NCI-H187 (cell line): ENCODE results near the gene PON2.

ENCODE experiments used
- DNase-seq, 2 experiments: peaks; one replicate each; lab custom pipeline; 2025; lab: John Stamatoyannopoulos, UW

Gene PON2

DNA sequence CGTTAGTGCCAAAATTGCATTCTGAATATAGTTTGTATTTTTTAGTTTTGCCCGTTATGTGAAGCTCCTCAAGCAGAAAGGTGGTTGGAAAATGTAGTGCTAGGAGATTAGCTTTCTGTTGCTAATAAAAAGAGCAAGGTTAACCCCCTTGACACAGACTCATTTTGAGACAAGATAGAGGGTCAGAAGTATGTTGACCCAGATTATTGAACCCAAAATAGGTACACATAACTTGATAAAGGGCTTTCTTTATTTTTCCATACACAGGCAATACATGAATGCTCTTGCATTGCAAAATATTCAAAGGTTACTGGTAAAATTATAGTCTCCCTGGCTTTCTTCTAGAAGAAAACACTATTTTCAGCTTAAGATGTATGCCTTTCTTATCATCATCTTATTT is 10.0 kb upstream of the PON2 start:
- no peak for DNase-seq

DNA sequence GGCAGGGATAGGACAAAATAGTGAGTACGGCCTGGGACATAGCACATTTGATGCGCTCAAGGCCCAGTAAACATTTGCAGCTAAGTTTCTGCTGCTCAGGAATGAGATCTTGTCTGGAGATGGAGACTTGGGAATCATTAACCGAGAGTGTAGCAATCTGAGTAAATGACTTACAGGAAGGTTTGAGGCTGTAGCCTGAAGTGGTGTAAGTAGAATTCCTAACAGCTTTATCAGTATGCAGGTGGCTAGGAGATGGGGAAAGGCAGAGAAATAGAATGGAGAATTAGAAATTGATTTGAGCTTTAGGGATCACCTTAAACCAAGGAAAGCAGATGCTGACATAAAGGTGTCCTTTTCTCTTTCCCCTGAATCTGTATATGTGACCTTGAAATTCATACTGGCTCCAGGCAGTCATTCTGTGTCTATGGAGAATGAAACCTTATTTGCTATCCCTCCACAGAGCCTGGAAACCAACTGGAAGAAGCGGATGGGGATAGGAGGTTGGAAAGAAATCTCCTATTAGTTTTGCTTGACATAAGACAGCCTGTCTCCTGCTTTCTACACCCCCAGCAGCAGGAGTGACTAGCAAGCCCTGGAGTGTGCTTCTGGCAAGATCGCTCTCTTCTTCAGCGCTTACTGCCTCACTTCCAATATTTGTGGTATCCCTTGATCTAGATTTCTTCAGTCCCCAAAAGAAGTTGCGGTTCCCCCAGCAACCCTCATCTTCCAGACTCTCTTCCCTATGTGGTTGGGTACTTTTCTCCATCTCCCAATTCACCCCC is 6.4 kb upstream of the PON2 start:
- no peak for DNase-seq

DNA sequence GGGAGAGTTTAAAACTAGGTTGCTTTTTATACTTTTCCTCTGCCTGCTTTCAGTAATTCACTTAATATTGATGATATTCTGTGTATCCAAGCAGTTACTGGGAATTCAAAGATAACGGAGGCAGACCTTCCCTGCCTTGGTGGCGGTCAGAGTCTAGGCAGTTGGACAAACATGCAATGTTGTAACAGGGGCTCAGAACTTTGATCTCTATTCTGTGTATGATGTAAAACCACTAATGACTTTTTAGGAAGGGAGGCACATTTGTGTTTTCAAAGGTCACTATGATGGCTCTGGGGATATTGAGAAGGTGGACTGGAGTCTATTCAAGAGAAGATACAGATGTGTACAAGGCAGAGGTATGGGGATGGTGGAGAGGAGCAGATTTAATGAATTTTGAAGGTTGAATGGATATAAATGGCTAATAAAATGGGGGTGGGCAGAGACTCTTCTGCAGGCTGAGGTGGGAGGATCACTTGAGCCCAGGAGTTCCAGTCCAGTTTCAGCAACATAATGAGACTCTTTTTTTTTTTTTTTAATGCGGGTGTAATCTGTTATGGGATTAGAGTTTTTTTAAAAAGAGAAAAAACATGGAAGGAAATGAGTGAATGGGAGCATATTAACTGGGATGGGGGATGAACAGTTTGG is 5.7 kb upstream of the PON2 start:
- no peak for DNase-seq

DNA sequence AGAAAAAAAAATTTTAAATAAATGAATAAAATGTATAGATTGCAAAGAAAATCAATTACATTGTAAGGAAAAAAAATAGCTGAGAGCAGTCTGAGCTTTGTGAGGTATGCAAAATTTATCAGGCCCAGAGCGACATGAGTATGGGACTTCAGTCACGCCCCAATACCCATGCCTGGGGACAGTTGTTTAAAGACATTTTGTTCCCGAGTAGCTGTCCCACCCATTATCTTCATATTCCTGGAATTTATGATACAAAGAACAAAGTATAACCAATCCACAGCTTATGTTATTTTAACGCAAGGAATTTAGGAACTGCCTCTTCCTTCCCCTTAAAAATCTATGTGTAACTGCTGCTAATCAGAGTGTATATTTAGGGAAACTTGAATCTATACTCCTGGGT is 1.6 kb upstream of the PON2 start:
- no peak for DNase-seq

DNA sequence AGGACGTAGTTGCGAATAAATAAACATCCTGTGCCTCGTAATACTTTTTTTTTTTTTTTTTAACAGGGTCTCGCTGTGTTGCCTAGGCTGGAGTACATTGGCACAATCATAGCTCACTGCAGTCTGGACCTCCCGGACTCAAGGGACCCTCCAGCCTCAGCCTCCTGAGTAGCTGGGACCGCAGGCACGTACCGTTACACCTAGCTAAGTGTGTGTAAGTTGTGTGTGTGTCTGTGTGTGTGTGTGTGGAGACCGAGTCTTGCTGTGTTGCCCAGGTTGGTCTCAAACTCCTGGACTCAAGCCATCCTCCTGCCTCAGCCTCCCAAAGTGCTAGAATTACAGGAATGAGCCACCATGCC is 573 bp upstream of the PON2 start:
- DNase-seq: no peak

DNA sequence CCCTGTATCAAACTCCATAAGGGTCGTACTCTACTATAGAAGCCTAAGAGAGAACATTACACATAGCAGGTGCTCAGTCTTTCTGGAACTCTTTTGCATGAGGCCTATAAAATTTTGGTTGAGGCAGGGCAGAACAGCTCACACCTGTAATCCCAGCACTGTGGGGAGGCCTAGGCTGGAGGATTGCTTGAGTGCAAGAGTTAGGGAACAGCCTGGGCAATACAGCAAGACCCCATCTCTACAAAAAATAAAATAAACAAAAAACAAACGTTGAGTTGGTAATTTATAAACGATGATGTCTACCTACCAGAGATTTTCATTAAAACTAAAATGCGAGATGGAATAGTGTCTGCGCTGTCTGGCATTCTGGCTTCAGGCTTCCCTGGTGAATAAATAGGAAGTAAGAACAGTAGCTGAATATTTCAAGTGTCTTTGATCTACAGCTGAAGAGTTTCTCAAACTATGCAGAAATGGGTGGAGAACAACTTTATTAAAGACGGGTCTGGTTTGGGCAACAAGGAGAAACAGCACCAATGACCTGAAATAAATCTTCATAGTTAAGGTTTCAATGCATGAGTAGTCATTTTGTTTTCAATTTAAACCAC is 774 bp downstream of the PON2 start:
- no peak for DNase-seq

DNA sequence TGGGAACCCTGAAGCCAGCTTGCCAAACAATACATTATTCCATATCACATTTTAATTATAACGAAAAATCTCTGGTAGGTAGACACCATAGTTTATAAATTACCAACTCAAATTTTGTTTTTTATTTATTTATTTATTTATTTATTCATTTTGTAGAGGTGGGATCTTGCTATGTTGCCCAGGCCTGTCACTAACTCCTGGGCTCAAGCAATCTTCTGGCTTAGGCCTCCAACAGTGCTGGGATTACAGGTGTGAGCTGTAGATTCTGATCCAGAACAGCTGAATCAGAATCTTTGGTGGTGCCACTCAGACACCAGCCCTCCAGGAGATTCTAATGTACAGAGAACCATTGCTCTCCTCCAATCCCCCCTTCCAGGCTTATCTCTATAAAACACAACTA is 1.7 kb downstream of the PON2 start:
- DNase-seq: no peak

DNA sequence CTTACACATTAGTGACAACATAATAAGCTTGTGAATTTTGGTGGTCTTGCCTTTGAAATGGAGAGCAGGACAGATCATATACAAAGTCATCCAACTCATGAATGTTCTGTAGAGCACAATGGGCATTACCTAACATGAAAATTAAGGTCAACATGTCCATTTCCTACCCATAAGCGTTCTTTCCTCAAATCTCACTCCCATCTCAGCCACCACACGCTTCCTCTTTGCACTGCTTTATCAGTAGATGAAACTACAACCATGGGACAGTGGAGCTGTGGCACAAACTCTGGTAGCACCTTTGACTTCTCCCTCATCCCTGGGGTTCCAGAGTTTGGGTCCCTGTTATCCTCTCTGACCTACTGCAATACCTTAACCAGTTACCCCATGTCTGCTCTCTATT is 2.2 kb downstream of the PON2 start:
- DNase-seq: no peak

DNA sequence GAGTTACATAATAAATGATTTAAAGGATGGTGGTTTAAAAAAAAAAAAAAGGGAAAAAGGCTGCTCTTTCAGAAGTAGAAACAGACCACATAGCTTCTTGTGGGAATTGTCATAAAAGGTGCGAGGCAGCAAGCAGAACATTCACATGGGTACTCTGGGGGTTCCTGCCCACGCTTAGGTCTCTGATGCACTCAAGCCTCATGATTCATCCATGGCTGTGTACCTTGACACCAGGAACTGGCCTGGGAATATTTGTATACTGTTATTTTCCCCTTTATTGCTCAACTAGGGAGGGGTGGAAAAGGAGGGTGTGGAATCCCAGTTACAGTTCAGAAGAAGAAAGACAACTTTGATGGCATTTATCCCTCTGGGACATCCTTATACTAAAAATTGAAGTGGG is 4.0 kb downstream of the PON2 start:
- no peak for DNase-seq

DNA sequence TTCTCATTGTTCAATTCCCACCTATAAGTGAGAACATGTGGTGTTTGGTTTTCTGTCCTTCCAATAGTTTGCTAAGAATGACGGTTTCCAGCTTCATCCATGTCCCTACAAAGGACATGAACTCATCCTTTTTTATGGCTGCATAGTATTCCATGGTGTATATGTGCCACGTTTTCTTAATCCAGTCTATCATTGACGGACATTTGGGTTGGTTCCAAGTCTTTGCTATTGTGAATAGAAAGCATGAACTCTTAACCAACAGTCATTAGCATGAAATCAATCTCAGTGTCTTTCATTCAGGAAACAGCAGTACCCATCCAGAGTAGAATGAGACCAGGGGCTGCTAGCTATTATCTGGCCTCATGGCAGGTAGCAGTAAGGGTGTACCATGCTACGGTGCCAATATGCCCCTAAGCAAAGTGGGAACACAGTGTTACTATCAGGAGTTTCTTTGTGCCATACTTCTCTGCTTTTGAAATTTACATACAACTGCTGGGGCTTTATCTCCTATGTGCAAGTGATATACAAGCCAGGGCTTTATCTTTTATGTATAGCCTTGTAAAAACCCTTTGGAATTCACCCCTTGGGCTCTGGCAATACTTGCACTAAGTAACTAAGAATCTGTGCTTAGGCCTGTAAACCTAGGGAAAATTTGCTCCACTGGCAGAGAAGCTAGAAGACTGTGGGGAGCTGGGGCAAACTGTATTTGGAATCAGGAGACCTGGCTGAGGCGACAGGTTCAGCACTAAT is 5.4 kb downstream of the PON2 start:
- no peak for DNase-seq

DNA sequence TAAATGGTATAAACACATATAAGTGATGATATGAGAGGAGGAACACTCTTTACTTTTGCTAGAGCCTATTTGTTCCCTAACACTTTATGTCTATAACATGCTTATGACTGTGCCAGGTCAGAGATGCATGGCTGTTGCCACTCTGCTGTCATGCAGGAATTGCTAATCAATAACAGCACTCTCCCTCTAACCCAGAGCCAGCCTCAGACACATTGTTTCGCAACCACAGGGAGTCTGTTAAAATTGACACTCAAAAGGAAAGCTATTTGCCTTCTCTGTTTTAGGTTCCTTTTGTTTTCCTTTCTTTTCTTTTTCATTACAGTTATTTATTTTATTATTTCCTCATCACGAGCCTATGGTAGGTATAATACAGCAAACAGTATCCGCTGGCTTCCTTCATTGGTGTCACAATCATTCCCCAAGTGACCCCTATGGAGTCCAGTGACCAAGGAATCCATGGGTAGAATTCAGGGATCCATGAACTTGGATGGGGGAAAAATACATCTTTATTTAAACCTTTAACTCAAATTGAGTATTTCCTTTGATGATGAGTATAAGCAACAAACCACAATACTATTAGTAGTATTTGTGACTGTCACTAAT is 6.8 kb downstream of the PON2 start:
- DNase-seq: no peak

DNA sequence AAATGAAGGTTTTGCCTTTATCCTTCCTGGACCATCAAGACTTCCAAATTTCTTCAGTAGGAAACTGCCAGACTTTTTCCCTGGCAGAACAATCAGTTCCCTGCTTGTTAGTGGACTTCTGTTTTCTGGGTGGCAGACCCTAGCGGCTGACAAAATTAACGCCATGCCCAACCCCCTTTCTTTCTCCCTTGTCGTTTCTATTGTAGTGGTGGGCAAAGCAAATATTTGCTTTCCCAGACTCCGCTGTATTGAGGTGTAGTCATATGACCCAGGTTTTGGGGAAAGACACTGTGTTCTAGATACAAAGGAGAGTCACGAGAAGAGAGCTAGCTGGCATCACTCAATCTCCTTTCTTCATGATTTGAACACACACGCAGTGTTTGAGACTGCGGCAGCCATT is 7.7 kb downstream of the PON2 start:
- no peak for DNase-seq

DNA sequence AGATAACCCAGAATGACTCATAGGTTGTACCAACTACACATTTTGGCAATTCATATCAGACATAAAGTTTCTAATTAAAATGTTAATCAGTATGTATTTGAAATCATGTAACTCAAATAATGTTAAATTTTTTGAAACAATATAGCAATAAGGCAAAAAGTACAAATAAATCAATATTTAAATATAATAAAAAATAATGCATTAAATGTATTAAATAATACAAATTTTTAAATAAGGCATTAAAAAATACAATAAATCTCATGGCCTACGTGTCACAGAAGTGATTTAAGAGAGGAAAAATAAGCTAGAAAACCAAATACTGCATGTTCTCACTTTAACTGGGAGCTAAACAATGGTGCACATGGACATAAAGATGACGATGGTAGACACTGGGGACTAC is 9.1 kb downstream of the PON2 start:
- no peak for DNase-seq

DNA sequence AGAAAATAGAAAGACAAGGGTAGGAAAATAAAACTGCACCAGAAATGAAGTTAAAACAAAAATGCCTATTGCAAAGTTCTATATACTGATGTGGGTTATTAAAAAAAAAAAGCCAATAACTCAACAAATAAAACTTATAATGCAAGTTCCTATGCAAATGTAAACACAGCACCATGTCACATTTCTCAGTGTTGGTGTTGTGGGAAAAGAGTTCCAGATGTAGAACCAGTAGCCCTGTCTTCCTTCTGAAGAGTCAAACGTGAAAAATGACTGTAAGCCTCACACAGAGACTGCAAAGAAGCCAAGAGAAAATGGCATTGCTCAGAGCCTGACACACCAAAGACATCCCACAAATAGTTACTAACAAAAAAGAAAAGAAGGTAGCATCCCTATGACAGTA is 10.1 kb downstream of the PON2 start:
- no peak for DNase-seq

DNA sequence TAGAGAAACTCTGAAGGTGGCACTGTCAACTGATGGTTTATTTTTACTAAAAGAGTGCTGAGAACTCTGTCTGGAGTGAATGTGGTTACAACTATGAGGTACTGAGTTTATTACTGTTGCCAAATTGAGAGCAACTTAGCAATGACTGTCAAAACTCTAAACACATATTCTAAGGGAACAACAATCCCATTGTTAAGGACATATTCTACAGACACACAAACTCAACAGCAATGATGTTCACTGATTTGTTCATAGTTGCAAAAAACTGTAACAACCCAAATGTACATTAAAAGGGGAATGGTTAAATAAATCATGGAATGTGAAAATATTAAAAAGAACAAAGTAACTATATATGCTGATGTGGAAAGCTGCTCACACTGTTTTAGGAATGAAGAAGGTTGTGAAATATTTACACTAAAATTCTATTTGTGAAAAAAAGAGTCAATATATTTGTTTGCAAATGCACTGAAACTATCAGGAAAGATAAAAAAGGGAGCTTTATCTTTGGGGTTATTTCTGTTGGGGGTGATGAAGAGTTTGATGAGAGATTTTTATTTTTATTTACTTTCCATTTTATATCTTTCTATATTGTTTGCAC is 12.9 kb downstream of the PON2 start:
- DNase-seq: no peak

DNA sequence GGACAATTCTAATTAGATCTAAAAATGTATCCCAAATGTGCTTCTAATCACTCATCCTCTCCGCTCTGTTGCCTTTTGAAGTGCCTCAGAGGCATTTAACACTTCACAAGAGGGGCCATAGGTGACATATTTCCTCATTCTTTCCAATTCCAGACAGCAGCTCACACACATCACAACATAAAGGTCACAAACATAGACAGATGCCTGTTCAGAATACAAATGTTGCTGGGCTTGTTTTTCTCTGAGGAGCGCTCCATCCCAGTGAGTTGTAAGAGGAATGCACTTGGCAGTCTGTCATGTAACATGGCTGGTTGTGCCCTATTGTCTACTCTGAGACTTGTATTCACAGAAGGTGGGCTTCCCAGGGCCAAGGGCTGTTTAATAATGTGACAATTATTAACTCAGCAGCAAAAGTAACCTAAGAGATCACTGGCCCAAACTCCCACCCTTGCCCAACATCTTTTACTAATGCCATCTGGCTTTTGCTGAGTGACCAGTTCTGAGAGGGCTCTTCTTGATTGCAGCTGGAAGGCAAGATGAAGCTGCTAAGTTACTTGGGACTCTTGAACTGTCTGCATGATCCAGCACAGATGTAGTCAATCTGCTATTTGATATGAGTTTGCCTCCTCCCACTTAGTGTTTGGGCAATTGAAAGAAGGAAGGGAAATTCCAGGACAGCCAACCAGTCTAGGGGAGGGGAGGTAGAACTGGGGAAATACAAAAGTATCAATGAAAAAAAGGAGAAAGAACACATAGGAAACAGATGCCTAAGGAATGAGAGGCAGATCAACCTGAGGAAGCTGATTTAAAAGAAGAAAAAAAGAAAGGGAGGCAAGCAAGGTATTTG is 13.6 kb downstream of the PON2 start:
- no peak for DNase-seq

DNA sequence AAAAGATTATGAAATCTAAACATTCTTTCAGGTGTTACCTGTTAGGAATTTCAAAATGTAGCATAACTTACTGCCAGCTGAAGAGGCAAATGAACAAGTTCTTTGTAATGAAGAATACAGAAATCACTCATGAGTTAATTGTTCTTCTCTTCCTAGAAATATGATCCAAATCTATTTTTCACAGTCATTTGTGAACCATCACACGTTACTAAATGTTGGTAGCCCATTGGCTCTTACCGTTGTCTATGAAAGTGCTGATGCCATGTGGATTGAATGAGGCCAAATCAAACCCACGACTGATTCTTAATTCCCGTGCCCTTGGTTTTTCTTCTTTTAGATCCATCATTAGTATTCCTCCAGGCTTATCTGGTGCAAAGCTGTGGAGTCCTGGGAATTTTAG is 22.8 kb downstream of the PON2 start:
- DNase-seq: no peak

DNA sequence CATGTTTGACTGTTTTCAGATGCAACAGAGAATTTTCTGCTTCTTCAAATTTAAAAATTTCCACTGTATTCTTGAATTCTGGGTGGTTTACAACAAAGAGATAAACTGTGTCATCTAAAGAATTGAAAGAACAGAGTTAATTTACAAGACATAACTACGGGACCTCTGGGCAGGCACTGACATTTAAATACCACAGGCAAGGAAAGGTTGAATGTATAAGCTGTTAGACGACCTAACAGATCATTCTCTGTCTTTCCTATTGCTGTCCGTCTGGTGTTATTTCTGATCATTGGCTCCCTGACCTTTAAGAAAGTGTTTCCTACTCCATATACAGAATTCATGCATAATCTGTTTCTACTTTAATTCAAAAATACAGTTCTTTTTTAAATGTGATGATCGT is 23.2 kb downstream of the PON2 start:
- no peak for DNase-seq

DNA sequence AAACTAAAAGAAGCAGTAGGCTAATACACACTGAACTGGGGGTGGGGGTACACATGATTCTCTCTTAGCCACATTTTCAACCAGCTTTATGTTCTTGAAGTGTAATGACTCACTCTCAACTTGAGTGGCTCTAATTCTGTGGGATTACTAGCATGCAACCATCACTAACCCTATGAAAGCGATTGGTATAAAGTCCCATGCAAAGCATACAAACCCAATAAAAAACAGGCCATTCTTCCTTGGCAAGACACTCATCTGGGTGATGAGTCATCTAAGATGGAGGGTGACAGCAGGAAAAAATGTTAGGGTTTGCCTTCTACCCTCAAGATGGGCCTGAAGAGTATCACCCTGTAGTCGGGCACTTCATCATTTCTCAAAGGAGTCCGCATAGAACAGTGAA is 23.8 kb downstream of the PON2 start:
- no peak for DNase-seq

DNA sequence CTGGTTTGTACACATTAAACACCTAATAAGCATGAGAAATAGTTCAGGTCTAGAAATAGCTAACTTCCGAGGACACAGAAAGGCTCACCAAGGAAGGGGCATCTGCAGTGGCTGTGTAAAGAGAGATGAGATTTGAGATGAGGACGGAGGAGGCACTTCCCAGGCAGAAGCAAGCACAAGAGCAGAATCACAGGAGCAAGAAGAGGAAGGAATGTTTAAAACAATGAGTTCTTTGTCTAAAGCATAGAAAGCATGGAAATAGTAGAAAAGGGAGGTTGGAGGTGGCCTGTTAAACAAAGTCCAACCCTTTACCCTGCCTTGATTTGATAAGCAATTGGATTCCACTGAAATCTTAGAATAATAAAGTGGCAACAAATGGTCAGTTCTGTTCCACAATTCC is 27.1 kb downstream of the PON2 start:
- no peak for DNase-seq

DNA sequence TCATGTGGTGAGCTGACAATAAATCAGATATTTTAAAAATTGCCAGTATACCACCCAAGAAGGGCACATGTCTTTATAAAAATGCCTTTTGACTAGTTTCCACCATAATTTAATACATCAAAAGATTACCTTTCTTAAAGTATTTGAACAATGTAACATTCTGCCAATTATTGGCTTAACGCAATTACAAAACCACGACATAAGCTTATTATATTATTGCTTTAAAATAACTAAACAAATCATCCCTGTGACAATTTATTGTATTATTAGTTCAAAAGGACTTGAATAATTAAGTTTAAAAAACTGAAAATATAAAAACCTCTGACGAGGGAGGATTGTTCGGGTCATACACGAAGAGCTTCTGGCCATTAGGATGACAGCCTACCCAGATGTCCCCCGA is 29.0 kb downstream of the PON2 start:
- DNase-seq: no peak
